SK-N-SH (cell line): ENCODE results near the gene C1GALT1. TPM values are rescaled to one million over a fixed set of nuclear protein-coding genes. Genes with fewer than 3 reads are reported as not detected.

Experiments
- CTCF ChIA-PET: fragments of 300-600, 350-600 bp; formaldehyde crosslinking; extraction: SDS; loops from one replicate; lab custom pipeline; 2021; lab: Yijun Ruan, JAX
- POLR2A ChIA-PET: fragments of 350-600 bp; sonication (Branson Sonifier 250); formaldehyde crosslinking; extraction: SDS; loops from one replicate; lab custom pipeline; 2020; ENCODE audit warnings: antibody characterized with exemption, inconsistent platforms; lab: Yijun Ruan, JAX
- DNase-seq: peaks from one replicate; pipeline ENCODE4 v3.0.0; 2012
- H2AFZ ChIP-seq: fragments of 200-600 bp; sonication (generic); 2 replicates; pipeline ENCODE4 v1.8.1; 2016; ENCODE audit warnings: antibody characterized with exemption, mild to moderate bottlenecking, low read depth
- H3F3A ChIP-seq: fragments of 200-600 bp; sonication (generic); replicated peaks from 2 replicates; pipeline ENCODE3; 2016; ENCODE audit warnings: antibody characterized with exemption, mild to moderate bottlenecking; ENCODE audit not compliant: insufficient read depth
- H3K27ac ChIP-seq, 2 experiments: fragments of 200-500 bp in 1 of 2; fragments of 200-600 bp in 1 of 2; sonication (Bioruptor generic) in 1 of 2; sonication (generic), shearing (Covaris generic) in 1 of 2; 2 replicates each; pipeline versions ENCODE4 v1.5.1 to v1.6.1; 2014 to 2016; ENCODE audit warnings: low read depth in 2 of 2, inconsistent platforms in 1 of 2, low read length in 1 of 2, mild to moderate bottlenecking in 1 of 2, mixed read lengths in 1 of 2
- H3K27me3 ChIP-seq: fragments of 200-600 bp; sonication (generic), shearing (Covaris generic); 2 replicates; pipeline ENCODE4 v1.6.1; 2016; ENCODE audit warnings: mixed run types; ENCODE audit not compliant: insufficient read depth
- H3K36me3 ChIP-seq, 2 experiments: fragments of 200-500 bp in 1 of 2; fragments of 200-600 bp in 1 of 2; sonication (Bioruptor generic) in 1 of 2; sonication (generic) in 1 of 2; replicated peaks in 1 of 2; 2 replicates each; pipeline versions ENCODE3 to v1.5.1; 2014 to 2016; ENCODE audit warnings: low read length in 1 of 2, mild to moderate bottlenecking in 1 of 2; ENCODE audit not compliant: insufficient read depth in 2 of 2, control insufficient read depth in 1 of 2
- H3K4me1 ChIP-seq, 2 experiments: fragments of 200-500 bp in 1 of 2; fragments of 200-600 bp in 1 of 2; sonication (Bioruptor generic) in 1 of 2; sonication (generic), shearing (Covaris generic) in 1 of 2; 2 replicates each; pipeline versions ENCODE4 v1.5.1 to v1.6.1; 2014 to 2016; ENCODE audit warnings: low read depth in 1 of 2, low read length in 1 of 2, mixed run types in 1 of 2; ENCODE audit not compliant: insufficient read depth in 2 of 2, control insufficient read depth in 1 of 2
- H3K4me2 ChIP-seq: fragments of 200-600 bp; sonication (generic), shearing (Covaris generic); 2 replicates; pipeline ENCODE4 v1.6.1; 2017; ENCODE audit warnings: mixed run types
- H3K4me3 ChIP-seq, 2 experiments: fragments of 200-500 bp in 1 of 2; fragments of 200-600 bp in 1 of 2; sonication (Bioruptor generic) in 1 of 2; sonication (generic), shearing (Covaris generic) in 1 of 2; 2 replicates each; pipeline versions ENCODE4 v1.5.1 to v1.8.1; 2014 to 2016; ENCODE audit warnings: low read depth in 2 of 2, inconsistent platforms in 1 of 2, low read length in 1 of 2, mild to moderate bottlenecking in 1 of 2, mixed read lengths in 1 of 2, moderate library complexity in 1 of 2
- H3K79me2 ChIP-seq: fragments of 200-600 bp; sonication (generic); 2 replicates; pipeline ENCODE4 v1.8.1; 2017; ENCODE audit warnings: mild to moderate bottlenecking; ENCODE audit not compliant: insufficient read depth
- H3K9ac ChIP-seq: fragments of 200-600 bp; sonication (generic); 2 replicates; pipeline ENCODE4 v1.6.1; 2017; ENCODE audit warnings: mixed run types
- H3K9me2 ChIP-seq: fragments of 200-600 bp; sonication (generic); 2 replicates; pipeline ENCODE4 v1.6.1; 2017; ENCODE audit warnings: mixed run types
- H3K9me3 ChIP-seq: fragments of 200-600 bp; sonication (generic); 2 replicates; pipeline ENCODE4 v1.6.1; 2017; ENCODE audit warnings: mixed run types, mild to moderate bottlenecking, moderate library complexity
- H4K20me1 ChIP-seq: fragments of 200-600 bp; sonication (generic); 2 replicates; pipeline ENCODE4 v1.6.1; 2017; ENCODE audit warnings: mild to moderate bottlenecking, mixed run types; ENCODE audit not compliant: insufficient read depth
- CHD2 ChIP-seq: fragments of 150-350 bp; IDR thresholded peaks from 2 replicates; pipeline ENCODE4 v1.6.1; 2018; ENCODE audit warnings: low read length; ENCODE audit not compliant: partially characterized antibody
- EZH2phosphoT487 ChIP-seq: fragments of 200-600 bp; sonication (generic); IDR thresholded peaks from 2 replicates; pipeline ENCODE4 v1.6.1; 2017; ENCODE audit warnings: low read depth, mixed run types, mild to moderate bottlenecking, antibody characterized with exemption, moderate library complexity, borderline replicate concordance
- FOXJ3 ChIP-seq: sonication (generic); formaldehyde crosslinking; IDR thresholded peaks from 2 replicates; pipeline ENCODE4 v1.5.1; 2020; ENCODE audit warnings: mild to moderate bottlenecking, missing genetic modification reagents
- FOXM1 ChIP-seq: IDR thresholded peaks from 2 replicates; pipeline ENCODE4 v1.4.0; 2012; ENCODE audit warnings: low read depth, mild to moderate bottlenecking
- GABPA ChIP-seq: IDR thresholded peaks from 2 replicates; pipeline ENCODE4 v1.4.0; 2012; ENCODE audit warnings: low read depth, mild to moderate bottlenecking
- GATA2 ChIP-seq: sonication (generic); formaldehyde crosslinking; IDR thresholded peaks from 2 replicates; pipeline ENCODE4 v1.5.0; 2020; ENCODE audit warnings: mild to moderate bottlenecking, missing genetic modification reagents
- MAX ChIP-seq: IDR thresholded peaks from 2 replicates; pipeline ENCODE4 v1.4.0; 2012; ENCODE audit warnings: low read depth
- MEF2A ChIP-seq: IDR thresholded peaks from 2 replicates; pipeline ENCODE4 v1.4.0; 2012; ENCODE audit warnings: low read depth, borderline replicate concordance
- MXI1 ChIP-seq: IDR thresholded peaks from 2 replicates; pipeline ENCODE4 v1.6.1; 2012; ENCODE audit warnings: mild to moderate bottlenecking, low read depth, low read length, improper control_type of control experiment
- NRF1 ChIP-seq: IDR thresholded peaks from 2 replicates; pipeline ENCODE4 v1.6.1; 2012; ENCODE audit warnings: low read depth, mild to moderate bottlenecking, low read length
- POLR2AphosphoS5 ChIP-seq: IDR thresholded peaks from 2 replicates; pipeline ENCODE4 v1.6.1; 2012; ENCODE audit warnings: low read depth, low read length
- RCOR1 ChIP-seq: fragments of 150-350 bp; IDR thresholded peaks from 2 replicates; pipeline ENCODE4 v1.6.1; 2017; ENCODE audit warnings: antibody characterized with exemption, low read length
- RXRA ChIP-seq: IDR thresholded peaks from 2 replicates; pipeline ENCODE4 v1.4.0; 2012; ENCODE audit warnings: low read depth, mild to moderate bottlenecking, borderline replicate concordance
- SIN3A ChIP-seq: IDR thresholded peaks from 2 replicates; pipeline ENCODE4 v1.6.1; 2012; ENCODE audit warnings: low read depth, mild to moderate bottlenecking, low read length, moderate library complexity, borderline replicate concordance
- TAF1 ChIP-seq: IDR thresholded peaks from 2 replicates; pipeline ENCODE4 v1.6.1; 2012; ENCODE audit warnings: low read depth, mild to moderate bottlenecking, low read length, moderate library complexity, borderline replicate concordance
- TCF12 ChIP-seq: IDR thresholded peaks from 2 replicates; pipeline ENCODE4 v1.4.0; 2012
- USF1 ChIP-seq: IDR thresholded peaks from 2 replicates; pipeline ENCODE4 v1.4.0; 2012; ENCODE audit warnings: low read depth, borderline replicate concordance
- YY1 ChIP-seq: IDR thresholded peaks from 2 replicates; pipeline ENCODE4 v1.4.0; 2012; ENCODE audit warnings: low read depth, mild to moderate bottlenecking
- ZBTB33 ChIP-seq: IDR thresholded peaks from 2 replicates; pipeline ENCODE4 v1.4.0; 2012; ENCODE audit warnings: low read depth, borderline replicate concordance
- WGBS: methylation state at CpG from one replicate; pipeline ENCODE4 v1.1.6; 2017; ENCODE audit warnings: low lambda C conversion rate; 5-methylcytosine and 5-hydroxymethylcytosine counted together
- polyA plus RNA-seq, 3 experiments: library from polyadenylated mRNA; depleted of rRNA; stranded (reverse); fragments of >200 nt; gene quantifications; 2 replicates each; pipeline ENCODE4 v1.2.3, GENCODE V29; 2012
- TF ChIP-seq, protein P1 (sequence below): fragments of 200-600 bp; sonication (generic); IDR thresholded peaks from 2 replicates; pipeline ENCODE4 v1.6.1; 2017; ENCODE audit warnings: antibody characterized with exemption, mild to moderate bottlenecking, moderate library complexity

The C1GALT1 gene
- polyA plus RNA-seq, 1 of the 3 experiments (the other 2 are of a cell fraction): 15.2 TPM

- 74% methylated on average over 1 of the region's 1 CpG for WGBS
- Histone ChIP-seq H3K9me2 (no peaks in the 10 kb centered on the region), H3K27ac (no peak overlapping the region), H3K36me3 (peaks cover 25 to 55% of the 10 kb centered on the region in 2 experiments), H3K9me3 (no peaks in the 10 kb centered on the region), H3K9ac (no peak overlapping the region), H3K4me2 (no peak overlapping the region), H2AFZ (no peak overlapping the region), H3K79me2 (no peaks in the 10 kb centered on the region), H4K20me1 (no peaks in the 10 kb centered on the region), H3K4me1 (no peaks in the 10 kb centered on the region), H3K4me3 (no peak overlapping the region), H3F3A (no peaks in the 10 kb centered on the region), H3K27me3 (no peaks in the 10 kb centered on the region)
- DNase-seq: no peak
- CTCF ChIA-PET: interaction anchor here (1.0 to 1.9 kb wide), 3 partner anchors 14 to 135 kb away, joined by 3 to 4 read pairs (median 3); no protein-coding TSS in a partner anchor
- TF ChIP-seq GABPA (no peak), ZBTB33 (no peak), MEF2A (no peak), FOXJ3 (no peak), SIN3A (no peak), CHD2 (no peak), NRF1 (no peak), RXRA (no peak), FOXM1 (no peak), GATA2 (CRISPR knock-in tag) (no peak), RCOR1 (no peak), YY1 (no peak), MAX (no peak), USF1 (no peak), TAF1 (no peak), POLR2AphosphoS5 (no peak), TCF12 (no peak), MXI1 (no peak), EZH2phosphoT487 (no peak)
- TF ChIP-seq, protein P1, sequence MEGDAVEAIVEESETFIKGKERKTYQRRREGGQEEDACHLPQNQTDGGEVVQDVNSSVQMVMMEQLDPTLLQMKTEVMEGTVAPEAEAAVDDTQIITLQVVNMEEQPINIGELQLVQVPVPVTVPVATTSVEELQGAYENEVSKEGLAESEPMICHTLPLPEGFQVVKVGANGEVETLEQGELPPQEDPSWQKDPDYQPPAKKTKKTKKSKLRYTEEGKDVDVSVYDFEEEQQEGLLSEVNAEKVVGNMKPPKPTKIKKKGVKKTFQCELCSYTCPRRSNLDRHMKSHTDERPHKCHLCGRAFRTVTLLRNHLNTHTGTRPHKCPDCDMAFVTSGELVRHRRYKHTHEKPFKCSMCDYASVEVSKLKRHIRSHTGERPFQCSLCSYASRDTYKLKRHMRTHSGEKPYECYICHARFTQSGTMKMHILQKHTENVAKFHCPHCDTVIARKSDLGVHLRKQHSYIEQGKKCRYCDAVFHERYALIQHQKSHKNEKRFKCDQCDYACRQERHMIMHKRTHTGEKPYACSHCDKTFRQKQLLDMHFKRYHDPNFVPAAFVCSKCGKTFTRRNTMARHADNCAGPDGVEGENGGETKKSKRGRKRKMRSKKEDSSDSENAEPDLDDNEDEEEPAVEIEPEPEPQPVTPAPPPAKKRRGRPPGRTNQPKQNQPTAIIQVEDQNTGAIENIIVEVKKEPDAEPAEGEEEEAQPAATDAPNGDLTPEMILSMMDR: no peak
- POLR2A ChIA-PET: no interaction called here
Observed at GRCh38 chr7:7237978-7238267, 55.6 kb downstream of the C1GALT1 start.
